HG03575 (cell line): ENCODE measurements around the gene CREB5.
"Not testable (repeated sequence)": the region's sequence is repeated elsewhere in the genome, so short reads cannot be mapped to it uniquely, and the experiment has no call there.

Experiments used
- ATAC-seq: cut with Tn5 transposase; IDR thresholded peaks from one replicate; pipeline ENCODE4 v1.9.1; 2021; ENCODE audit not compliant: unreplicated experiment, insufficient number of reproducible peaks, low FRiP score; ENCODE audit errors: extremely low read depth

CREB5 gene

DNA sequence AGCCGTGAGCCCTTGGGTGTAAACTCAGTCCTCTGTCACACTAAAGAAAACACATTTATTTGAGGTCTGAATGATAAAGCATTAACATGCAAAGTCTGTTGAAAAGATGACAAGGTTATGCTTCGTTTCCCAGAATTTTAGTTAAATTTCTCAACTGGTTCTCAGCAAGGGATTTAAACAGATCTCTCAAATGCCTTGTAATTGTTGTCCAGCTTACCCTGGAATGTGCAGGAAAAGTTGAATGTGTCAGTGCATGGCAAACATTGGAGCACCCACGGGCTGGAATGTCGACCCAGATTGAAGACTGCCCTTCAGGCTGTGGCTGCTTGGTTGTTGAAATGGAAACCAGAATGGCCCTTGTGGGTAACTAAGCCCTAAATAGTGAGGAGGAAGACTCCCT is 354.0 kb downstream of the CREB5 start:
- ATAC-seq, result no peak

GRCh38 chr7:28767356-28767755 is 355.0 kb downstream of the CREB5 start:
- no peak for ATAC-seq

GRCh38 chr7:28768577-28769147 is 356.3 kb downstream of the CREB5 start:
- no peak for ATAC-seq

GRCh38 chr7:28771906-28772622 is 359.7 kb downstream of the CREB5 start:
- no peak for ATAC-seq

GRCh38 chr7:28773423-28774145 is 361.3 kb downstream of the CREB5 start:
- ATAC-seq, result no peak

DNA sequence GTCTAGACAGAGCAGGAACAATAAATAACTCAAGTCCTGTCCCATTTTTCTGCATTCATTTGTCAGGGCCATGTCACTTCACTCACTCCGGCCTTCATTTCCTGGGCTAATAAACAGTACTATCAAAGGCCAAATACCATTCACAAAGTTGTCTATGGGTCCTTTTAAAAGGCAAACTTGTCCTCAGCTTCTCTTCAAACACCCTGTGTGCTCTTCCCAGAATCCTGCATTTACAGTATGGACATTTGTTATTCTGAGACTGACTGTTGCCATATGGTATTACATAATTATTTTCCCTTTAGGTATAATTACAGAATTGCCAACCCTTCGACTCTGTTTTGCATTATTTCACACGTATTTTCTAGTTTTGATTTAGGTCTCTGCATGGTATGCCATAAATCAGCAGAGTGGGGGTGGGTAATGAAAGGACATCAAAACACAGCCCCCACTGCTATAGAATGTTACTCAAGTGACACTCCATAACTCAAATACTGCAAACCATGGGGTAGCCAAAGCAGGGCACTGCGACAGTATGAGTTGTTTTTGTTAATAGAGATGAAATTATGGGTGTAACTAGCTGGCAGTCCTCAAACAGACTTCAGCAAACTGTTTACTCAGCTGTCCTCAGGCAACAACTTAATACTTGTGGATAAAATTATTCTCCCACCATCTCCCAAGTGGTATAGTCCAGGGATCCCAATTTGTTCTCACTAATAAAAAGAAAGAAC is 362.1 kb downstream of the CREB5 start:
- no peak for ATAC-seq

- no peak for ATAC-seq
These were observed 364.3 kb downstream of the CREB5 start for GRCh38 chr7:28776463-28777157.

DNA sequence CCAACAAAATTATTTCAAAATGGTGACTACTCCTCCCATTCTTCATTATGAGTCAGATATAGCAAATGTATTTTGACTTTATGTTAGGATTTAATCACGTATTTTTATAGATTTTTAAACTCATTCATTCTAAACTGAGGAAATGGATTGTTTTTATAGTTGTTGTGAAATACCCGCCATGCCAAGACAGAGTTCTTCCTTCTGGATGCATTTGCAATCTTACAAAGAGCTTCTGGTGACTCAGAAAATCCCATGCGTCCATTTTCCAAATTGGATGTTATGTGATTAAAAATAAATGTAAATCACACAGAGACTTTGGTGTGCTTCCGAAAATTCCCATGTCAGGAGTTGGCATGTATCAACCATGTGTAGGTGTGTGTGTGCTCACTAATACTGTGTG is 366.5 kb downstream of the CREB5 start:
- no peak for ATAC-seq

DNA sequence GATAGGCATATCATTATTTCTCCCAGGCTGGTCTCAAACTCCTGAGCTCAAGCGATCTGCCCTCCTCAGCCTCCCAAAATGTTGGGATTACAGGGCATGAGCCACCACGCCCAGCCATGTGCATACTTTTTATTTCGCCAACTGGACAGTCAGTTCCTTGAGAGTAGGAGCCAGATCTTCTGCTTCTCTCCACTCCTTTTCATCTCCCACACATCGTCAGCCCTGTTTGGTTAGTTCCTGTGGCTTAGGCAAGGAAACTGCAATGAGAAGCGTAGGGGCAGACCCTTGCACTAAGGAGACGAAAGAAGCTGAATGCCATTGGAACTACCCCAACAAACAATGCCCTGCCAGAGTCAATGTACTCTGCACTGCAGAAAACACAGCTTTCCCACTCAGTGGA is 367.6 kb downstream of the CREB5 start:
- ATAC-seq, result no peak

DNA sequence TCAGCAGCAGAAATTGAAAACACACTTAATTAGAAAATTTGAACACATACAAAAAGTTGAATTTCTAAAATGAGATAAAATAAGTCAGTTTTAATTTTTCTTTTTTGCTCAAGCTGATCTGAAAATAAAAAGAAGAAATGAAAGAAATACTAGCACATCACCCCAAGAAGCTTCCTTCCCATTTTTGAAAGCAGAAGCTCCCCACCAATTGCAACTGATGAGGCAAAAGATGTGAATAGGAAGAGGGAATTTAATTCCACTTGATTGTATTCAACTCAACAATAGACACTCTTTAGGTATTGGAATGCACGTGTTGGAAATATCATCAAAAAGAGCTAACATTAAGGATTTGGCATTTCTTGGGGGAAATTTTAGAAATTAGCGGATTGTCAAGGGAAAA is 370.0 kb downstream of the CREB5 start:
- ATAC-seq, result no peak

DNA sequence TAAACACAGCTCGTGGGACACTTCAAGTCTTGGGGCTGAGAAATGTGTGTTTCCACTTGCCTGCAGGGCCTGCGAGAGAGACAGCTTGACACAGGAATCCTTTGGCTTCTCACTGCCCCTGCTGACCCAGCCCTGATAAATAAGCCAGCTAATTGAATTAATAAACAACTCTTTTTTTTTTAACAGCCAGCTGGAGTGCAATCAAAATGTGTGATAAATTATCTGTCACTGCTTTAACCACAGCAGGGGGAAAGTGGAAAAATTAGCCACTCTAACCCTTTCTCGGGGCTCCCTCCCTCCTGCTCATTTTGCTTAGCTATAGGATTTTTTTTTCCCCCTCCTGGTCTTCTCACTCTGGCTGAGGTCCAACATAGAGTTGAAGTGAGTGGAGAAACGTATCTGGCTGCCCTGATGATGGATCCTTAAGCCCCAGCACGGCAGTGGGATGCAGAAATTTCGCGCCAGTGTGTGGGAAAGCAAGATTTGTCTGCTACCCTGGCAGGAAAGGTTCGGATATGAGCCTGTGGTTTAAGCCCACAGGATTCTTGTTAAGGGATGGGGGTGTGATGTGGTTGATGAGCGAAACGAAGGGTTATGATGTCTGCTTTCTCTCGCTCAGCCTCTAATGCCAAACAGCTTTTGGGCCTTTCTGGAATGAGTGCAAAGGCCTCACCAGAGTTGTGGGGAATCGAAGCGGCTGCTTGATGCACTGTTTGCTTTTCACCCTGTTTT is 372.0 kb downstream of the CREB5 start:
- ATAC-seq, result no peak

DNA sequence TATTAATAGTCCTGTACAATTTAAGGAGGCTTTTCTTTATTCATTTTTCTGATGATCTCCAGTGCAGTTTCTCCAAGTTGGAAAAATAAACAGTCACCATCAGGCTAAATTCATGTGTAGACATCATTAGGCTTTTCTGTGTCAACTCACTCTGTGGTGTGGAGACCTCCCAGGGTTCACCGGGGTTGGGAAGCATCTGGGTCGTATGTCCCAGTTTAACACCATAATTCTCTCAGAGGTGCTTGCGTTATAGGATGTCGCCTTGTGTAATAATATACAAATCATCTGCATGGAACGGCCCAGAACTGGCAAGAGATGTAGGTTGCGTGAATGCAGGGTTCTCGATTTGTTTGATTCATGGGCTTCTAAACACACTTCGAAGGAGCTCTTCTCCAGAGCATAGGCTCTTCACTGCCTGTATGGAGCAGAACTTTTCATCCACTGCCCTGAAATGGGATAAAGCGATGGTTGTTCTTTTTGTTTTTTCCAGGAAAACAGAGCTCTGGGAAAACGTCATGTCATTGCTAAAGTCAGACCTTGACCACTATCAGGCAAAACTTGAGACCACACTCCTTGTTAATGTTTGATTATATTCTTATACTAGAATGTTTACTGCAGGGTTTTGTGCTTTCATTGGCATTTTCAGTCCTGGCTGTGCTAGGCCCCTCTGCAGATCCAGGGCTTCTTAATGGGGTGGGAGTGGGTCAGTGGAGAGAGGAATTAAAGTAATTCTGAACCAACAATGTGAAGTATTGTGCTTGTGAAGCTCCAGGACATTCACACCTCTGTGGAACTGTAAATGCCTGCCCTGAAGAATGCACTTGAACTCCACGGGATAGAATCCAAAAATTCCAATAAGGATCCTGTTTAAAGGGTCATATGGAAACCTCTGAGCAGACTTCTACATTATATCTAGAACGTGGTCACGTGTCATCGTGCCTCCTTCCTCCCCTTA is 373.0 kb downstream of the CREB5 start:
- ATAC-seq, result no peak

DNA sequence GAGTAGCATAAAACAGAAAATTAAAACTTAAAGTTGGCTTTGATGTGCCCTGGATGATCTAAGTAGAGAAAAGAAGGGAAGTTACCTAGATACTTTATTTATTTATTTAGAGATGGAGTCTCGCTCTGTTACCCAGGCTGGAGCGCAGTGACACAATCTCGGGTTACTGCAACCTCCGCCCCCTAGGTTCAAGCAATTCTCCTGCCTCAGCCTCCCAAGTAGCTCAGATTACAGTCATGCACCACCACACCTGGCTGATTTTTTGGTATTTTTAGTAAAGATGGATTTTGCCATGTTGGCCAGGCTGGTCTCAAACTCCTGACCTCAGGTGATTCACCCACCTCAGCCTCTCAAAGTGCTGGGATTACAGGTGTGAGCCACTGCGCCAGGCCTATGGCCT is 373.8 kb downstream of the CREB5 start:
- not testable (repeated sequence) for ATAC-seq

- no peak for ATAC-seq
These were observed 374.8 kb downstream of the CREB5 start for GRCh38 chr7:28787106-28787505.

- ATAC-seq, result no peak
These were observed 378.1 kb downstream of the CREB5 start for GRCh38 chr7:28790467-28790866.

DNA sequence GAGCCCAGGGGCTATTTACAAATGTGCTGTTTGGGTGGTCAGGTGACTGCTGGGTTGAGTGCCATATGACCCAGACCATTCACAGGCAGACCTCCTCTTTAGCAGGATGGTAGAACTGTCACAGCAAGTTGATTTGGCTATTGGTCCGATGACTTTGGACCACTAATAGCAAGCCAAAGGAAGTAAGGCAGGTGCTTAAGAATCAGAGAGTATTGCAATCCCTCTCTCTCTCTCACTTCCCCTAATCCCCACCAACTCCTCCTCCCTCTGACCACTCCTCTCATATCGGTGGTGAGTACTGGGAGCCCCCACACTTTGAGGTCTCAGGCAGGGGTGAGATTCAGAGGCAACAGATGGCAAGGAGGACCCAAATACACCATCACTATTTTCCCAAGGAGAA is 380.5 kb downstream of the CREB5 start:
- no peak for ATAC-seq

DNA sequence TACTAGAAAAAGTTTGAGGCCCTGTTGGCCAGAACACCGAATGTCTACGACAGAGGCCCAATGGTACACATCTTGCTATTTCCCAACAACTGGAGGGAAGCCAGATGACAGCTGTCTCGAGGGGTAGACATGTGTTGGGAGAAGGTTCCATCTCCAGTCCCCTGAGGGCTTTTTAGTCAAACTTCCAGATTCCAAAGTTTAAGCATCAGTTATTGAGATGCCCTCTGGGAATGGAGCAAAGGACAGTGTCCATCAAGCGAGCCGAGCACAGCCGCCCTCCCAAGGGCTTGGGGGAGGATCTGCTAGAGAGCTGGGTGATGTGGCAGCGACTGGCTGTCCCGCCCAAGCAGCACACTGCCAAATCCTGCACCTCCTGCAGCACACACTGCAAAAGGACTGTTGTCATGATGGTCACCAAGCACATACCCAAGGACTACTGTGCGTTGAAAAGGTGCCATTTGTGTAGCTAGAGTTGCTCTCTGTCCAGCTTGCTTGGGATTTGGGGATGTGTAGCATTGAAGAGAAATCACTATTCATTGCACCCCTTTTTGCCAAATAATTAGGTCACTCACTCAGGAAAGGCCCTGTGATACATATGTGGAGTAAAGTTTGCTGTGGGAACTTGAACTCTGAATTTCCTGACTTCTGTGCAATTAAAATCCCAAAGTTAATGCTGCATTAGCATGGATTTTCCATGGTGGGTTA is 381.2 kb downstream of the CREB5 start:
- ATAC-seq, result no peak
